PC-9 (cell line): Measurements from ENCODE around the gene BNIP3. TPM values are rescaled to one million over a fixed set of nuclear protein-coding genes. Genes with fewer than 3 reads are reported as not detected.

Source experiments
- BruUV-seq: library from RNA; stranded (reverse); fragments of 400-500 nt; replicated peaks from 2 replicates; lab custom pipeline; 2021; lab: Mats Ljungman, UMichigan
- CTCF ChIA-PET: fragments of 300-600 bp; sonication (Branson Sonifier 250); formaldehyde crosslinking; loops from one replicate; lab custom pipeline; 2022; ENCODE audit warnings: antibody characterized with exemption; lab: Charles Lee
- POLR2A ChIA-PET: fragments of 300-600 bp; sonication (Branson Sonifier 250); formaldehyde crosslinking; loops from one replicate; lab custom pipeline; 2022; ENCODE audit warnings: antibody characterized with exemption; ENCODE audit not compliant: unreplicated experiment; lab: Charles Lee
- DNase-seq, 2 experiments: peaks; one replicate each; pipeline versions ENCODE4 v3.0.0 to v3.0.0-alpha.2; 2015 to 2022; ENCODE audit warnings: mixed read lengths in 1 of 2
- H2AFZ ChIP-seq: fragments of 200-600 bp; sonication (generic); 2 replicates; pipeline ENCODE4 v1.8.1; 2017; ENCODE audit warnings: antibody characterized with exemption
- H3F3A ChIP-seq: fragments of 200-600 bp; sonication (generic); 2 replicates; pipeline ENCODE4 v1.8.1; 2017; ENCODE audit warnings: antibody characterized with exemption, mild to moderate bottlenecking, low read depth; ENCODE audit not compliant: insufficient read depth
- H3K27ac ChIP-seq: fragments of 200-600 bp; sonication (generic); 2 replicates; pipeline ENCODE4 v1.6.1; 2016; ENCODE audit warnings: mixed run types
- H3K27me3 ChIP-seq: fragments of 200-600 bp; sonication (generic); 2 replicates; pipeline ENCODE4 v1.6.1; 2016; ENCODE audit warnings: low read depth, mixed run types; ENCODE audit not compliant: insufficient read depth
- H3K36me3 ChIP-seq: fragments of 200-600 bp; sonication (generic); 2 replicates; pipeline ENCODE4 v1.6.1; 2016; ENCODE audit warnings: low read depth, mixed run types
- H3K4me1 ChIP-seq: fragments of 200-600 bp; sonication (generic); replicated peaks from 2 replicates; pipeline ENCODE4 v1.6.1; 2016; ENCODE audit warnings: mixed run types; ENCODE audit not compliant: insufficient read depth
- H3K4me2 ChIP-seq: fragments of 200-600 bp; sonication (generic); 2 replicates; pipeline ENCODE4 v1.6.1; 2017; ENCODE audit warnings: mixed run types
- H3K4me3 ChIP-seq: fragments of 200-600 bp; sonication (generic); 2 replicates; pipeline ENCODE4 v1.6.1; 2016; ENCODE audit warnings: mixed run types
- H3K79me2 ChIP-seq: fragments of 200-600 bp; sonication (generic); 2 replicates; pipeline ENCODE4 v1.6.1; 2017; ENCODE audit warnings: low read depth, mixed run types
- H3K9me2 ChIP-seq: fragments of 200-600 bp; sonication (generic); 2 replicates; pipeline ENCODE4 v1.8.1; 2017; ENCODE audit warnings: mild to moderate bottlenecking; ENCODE audit not compliant: insufficient read depth
- H3K9me3 ChIP-seq: fragments of 200-600 bp; sonication (generic); 2 replicates; pipeline ENCODE4 v1.8.1; 2016; ENCODE audit warnings: low read depth; ENCODE audit not compliant: insufficient read depth
- H4K20me1 ChIP-seq: fragments of 200-600 bp; sonication (generic); 2 replicates; pipeline ENCODE4 v1.8.1; 2017; ENCODE audit not compliant: insufficient read depth
- CTCF ChIP-seq: fragments of 200-600 bp; sonication (generic); conservative IDR thresholded peaks from 2 replicates; pipeline ENCODE4 v1.6.1; 2017; ENCODE audit warnings: mixed run types, antibody characterized with exemption, mild to moderate bottlenecking, moderate library complexity
- EZH2 ChIP-seq: fragments of 200-600 bp; sonication (generic); IDR thresholded peaks from 2 replicates; pipeline ENCODE4 v1.8.0; 2017; ENCODE audit warnings: antibody characterized with exemption, low read depth
- intact Hi-C: fragments of 100-400 bp; cut with micrococcal nuclease; formaldehyde crosslinking; loops from one replicate; pipeline ENCODE4 v1.10.0; 2022; ENCODE audit not compliant: unreplicated experiment
- total RNA-seq: library from RNA; stranded (reverse); gene quantifications from 2 replicates; pipeline ENCODE4 v1.2.3, GENCODE V29; 2021

BNIP3 gene
- total RNA-seq, 1 experiment from 2014 or later = 21.0 TPM

GRCh38 chr10:132005147-132005546, 23.4 kb upstream of the BNIP3 start:
- BruUV-seq = no TSS peak
- Histone ChIP-seq H3K4me3 (no peak overlapping the region), H3F3A (no peaks in the 10 kb centered on the region), H3K4me2 (no peak overlapping the region), H2AFZ (no peak overlapping the region), H4K20me1 (no peaks in the 10 kb centered on the region), H3K4me1 (no peaks in the 10 kb centered on the region), H3K27me3 (no peaks in the 10 kb centered on the region; the same call in 1 of the 2 replicates), H3K36me3 (no peaks in the 10 kb centered on the region), H3K9me2 (no peaks in the 10 kb centered on the region), H3K9me3 (no peaks in the 10 kb centered on the region), H3K27ac (no peak overlapping the region), H3K79me2 (no peaks in the 10 kb centered on the region)
- DNase-seq = no peak
- ChIA-PET CTCF (no interaction called here), POLR2A (no interaction called here)
- no peak for TF ChIP-seq CTCF
- TF ChIP-seq EZH2 = no peak
- intact Hi-C loops = no loop called here

- no peak for DNase-seq
- H3K4me3 ChIP-seq = no peak overlapping the region
- no peak for TF ChIP-seq EZH2
- TF ChIP-seq CTCF = no peak
- 0 out of 2 replicates have a peak, but pooled peaks cover under 1% of the 10 kb centered on the region for H3K4me1 ChIP-seq
- H3K9me3 ChIP-seq = no peaks in the 10 kb centered on the region
- H4K20me1 ChIP-seq = no peaks in the 10 kb centered on the region
- H3K79me2 ChIP-seq = no peaks in the 10 kb centered on the region
- ChIA-PET CTCF (no interaction called here), POLR2A (no interaction called here)
- no peak overlapping the region for H2AFZ ChIP-seq
- no peak overlapping the region for H3K27ac ChIP-seq
- intact Hi-C loops = no loop called here
- H3K9me2 ChIP-seq = no peaks in the 10 kb centered on the region
- no peak overlapping the region for H3K4me2 ChIP-seq
- BruUV-seq = no TSS peak
- H3F3A ChIP-seq = no peaks in the 10 kb centered on the region
- H3K27me3 ChIP-seq = no peaks in the 10 kb centered on the region
- H3K36me3 ChIP-seq = no peaks in the 10 kb centered on the region
Measured at GRCh38 chr10:132004052-132004451, 22.3 kb upstream of the BNIP3 start.

DNA sequence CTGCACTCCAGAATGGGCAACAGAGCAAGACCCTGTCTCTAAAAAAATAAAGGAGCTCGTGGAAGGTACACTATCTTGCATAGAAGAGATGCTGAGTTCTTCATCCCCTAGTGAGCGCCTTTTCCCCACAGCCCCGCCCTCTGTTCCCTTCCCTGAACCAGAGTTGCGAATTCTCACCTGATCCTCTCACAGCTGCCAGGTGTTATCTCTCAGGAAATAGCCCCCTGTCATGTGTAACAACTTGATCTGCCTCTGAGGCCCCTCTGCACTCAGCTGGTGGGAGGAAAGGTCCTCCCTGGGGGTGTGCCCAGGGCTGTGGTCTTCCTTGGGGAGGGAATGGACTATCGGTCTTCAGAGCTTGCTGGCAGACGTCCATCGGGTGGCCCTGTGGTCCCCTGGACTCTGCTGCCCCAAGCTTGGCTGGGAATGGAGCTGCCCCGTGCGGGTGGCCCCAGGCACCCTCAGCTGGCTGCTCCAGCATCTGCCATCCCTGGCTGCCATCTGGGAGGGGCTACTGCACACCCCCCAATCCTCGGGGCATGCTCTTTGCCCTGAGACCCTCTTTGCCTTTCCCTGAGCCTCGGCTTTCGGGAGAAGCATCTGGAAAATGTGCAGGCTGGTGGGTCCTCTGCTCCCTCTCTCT, 21.7 kb upstream of the BNIP3 start:
- BruUV-seq = no TSS peak
- Histone ChIP-seq H3K4me1 (peaks cover 7% of the 10 kb centered on the region), H3F3A (peaks cover under 1% of the 10 kb centered on the region; the same call in 1 of the 2 replicates), H3K79me2 (no peaks in the 10 kb centered on the region), H3K9me3 (no peaks in the 10 kb centered on the region), H3K9me2 (no peaks in the 10 kb centered on the region), H3K4me3 (no peak overlapping the region), H2AFZ (no peak overlapping the region), H3K27ac (no peak overlapping the region), H3K36me3 (no peaks in the 10 kb centered on the region), H4K20me1 (no peaks in the 10 kb centered on the region), H3K4me2 (no peak overlapping the region), H3K27me3 (no peaks in the 10 kb centered on the region)
- CTCF ChIA-PET = no interaction called here
- POLR2A ChIA-PET = no interaction called here
- intact Hi-C loops = no loop called here
- DNase-seq = no peak
- TF ChIP-seq CTCF (no peak), EZH2 (no peak)
